Karpas-422 (cell line): ENCODE data around the gene ZFP28. TPM values are rescaled to one million over a fixed set of nuclear protein-coding genes. Genes with fewer than 3 reads are reported as not detected.

Experiments used
- DNase-seq: peaks from one replicate; pipeline ENCODE4 v3.0.0-alpha.2; 2015
- H2AFZ ChIP-seq: fragments of 200-600 bp; sonication (generic); 2 replicates; pipeline ENCODE4 v1.6.1; 2014; ENCODE audit warnings: antibody characterized with exemption, low read length, mixed read lengths
- H3K27ac ChIP-seq: fragments of 200-600 bp; sonication (generic); 2 replicates; pipeline ENCODE4 v1.5.1; 2014; ENCODE audit warnings: mild to moderate bottlenecking, low read length, moderate library complexity
- H3K27me3 ChIP-seq: fragments of 200-600 bp; sonication (generic); 2 replicates; pipeline ENCODE4 v1.6.1; 2014; ENCODE audit warnings: low read length, mixed read lengths
- H3K36me3 ChIP-seq: fragments of 200-600 bp; sonication (generic); 2 replicates; pipeline ENCODE4 v1.6.1; 2014; ENCODE audit warnings: low read length, mixed read lengths; ENCODE audit not compliant: insufficient read depth
- H3K4me1 ChIP-seq: fragments of 200-600 bp; sonication (generic); 2 replicates; pipeline ENCODE4 v1.6.1; 2014; ENCODE audit warnings: mild to moderate bottlenecking, low read length, mixed read lengths
- H3K4me2 ChIP-seq: fragments of 200-600 bp; sonication (generic); 2 replicates; pipeline ENCODE4 v1.6.1; 2014; ENCODE audit warnings: low read length, low read depth, mild to moderate bottlenecking; ENCODE audit not compliant: poor library complexity, severe bottlenecking
- H3K4me3 ChIP-seq: fragments of 200-600 bp; sonication (generic); 2 replicates; pipeline ENCODE4 v1.5.1; 2014; ENCODE audit warnings: mild to moderate bottlenecking, antibody characterized with exemption, low read length, mixed read lengths
- H3K79me2 ChIP-seq: fragments of 200-600 bp; sonication (generic); 2 replicates; pipeline ENCODE4 v1.6.1; 2014; ENCODE audit warnings: mild to moderate bottlenecking, low read length, mixed read lengths
- H3K9ac ChIP-seq: fragments of 200-600 bp; sonication (generic); 2 replicates; pipeline ENCODE4 v1.6.0; 2014; ENCODE audit warnings: low read length
- H3K9me2 ChIP-seq: fragments of 200-600 bp; sonication (generic), shearing (Covaris generic); replicated peaks from 2 replicates; pipeline ENCODE4 v1.6.0; 2014; ENCODE audit warnings: mild to moderate bottlenecking, low read length, moderate library complexity; ENCODE audit not compliant: insufficient read depth
- H3K9me3 ChIP-seq: fragments of 300-700, 200-600 bp; sonication (generic); 2 replicates; pipeline ENCODE4 v1.6.1; 2014; ENCODE audit warnings: low read length, mixed read lengths
- H4K20me1 ChIP-seq: fragments of 200-600 bp; sonication (generic); 2 replicates; pipeline ENCODE4 v1.6.1; 2014; ENCODE audit warnings: mild to moderate bottlenecking, antibody characterized with exemption, low read length, low read depth; ENCODE audit not compliant: insufficient read depth
- total RNA-seq: library from RNA; depleted of rRNA; stranded (reverse); fragments of >200 nt; shearing (Covaris generic); gene quantifications from 2 replicates; pipeline ENCODE4 v1.2.3, GENCODE V29; 2014; ENCODE audit warnings: low replicate concordance

Gene ZFP28
- total RNA-seq, 1 experiment from 2014 or later: not detected

GRCh38 chr19:56543776-56544175 is 5.0 kb downstream of the ZFP28 start:
- H3K9me3 ChIP-seq: peaks cover 43% of the 10 kb centered on the region
- H3K36me3 ChIP-seq: no peaks in the 10 kb centered on the region
- H3K4me2 ChIP-seq: no peak overlapping the region
- H3K79me2 ChIP-seq: no peaks in the 10 kb centered on the region
- no peak for DNase-seq
- no peak overlapping the region for H2AFZ ChIP-seq
- no peaks in the 10 kb centered on the region for H3K27me3 ChIP-seq
- no peaks in the 10 kb centered on the region for H3K4me1 ChIP-seq
- H3K9ac ChIP-seq: no peak overlapping the region
- no peak overlapping the region for H3K27ac ChIP-seq
- no peak overlapping the region for H3K4me3 ChIP-seq
- H3K9me2 ChIP-seq: no peaks in the 10 kb centered on the region
- no peaks in the 10 kb centered on the region for H4K20me1 ChIP-seq

- no peak overlapping the region for H3K27ac ChIP-seq
- peak; percentile 48 for DNase-seq
- no peak overlapping the region for H3K4me3 ChIP-seq
- no peak overlapping the region for H3K4me2 ChIP-seq
- H3K4me1 ChIP-seq: no peaks in the 10 kb centered on the region
- H4K20me1 ChIP-seq: no peaks in the 10 kb centered on the region
- H3K79me2 ChIP-seq: no peaks in the 10 kb centered on the region
- no peaks in the 10 kb centered on the region for H3K27me3 ChIP-seq
- peaks cover 35% of the 10 kb centered on the region for H3K9me3 ChIP-seq
- H2AFZ ChIP-seq: no peak overlapping the region
- H3K9me2 ChIP-seq: no peaks in the 10 kb centered on the region
- no peak overlapping the region for H3K9ac ChIP-seq
- H3K36me3 ChIP-seq: no peaks in the 10 kb centered on the region
Measured at GRCh38 chr19:56547535-56547934, 8.8 kb downstream of the ZFP28 start.

GRCh38 chr19:56554272-56554869 is 15.6 kb downstream of the ZFP28 start:
- Histone ChIP-seq H3K9me2 (no peaks in the 10 kb centered on the region), H3K27me3 (no peaks in the 10 kb centered on the region), H3K27ac (no peak overlapping the region), H3K9me3 (peaks cover 39% of the 10 kb centered on the region), H3K4me1 (no peaks in the 10 kb centered on the region), H3K9ac (no peak overlapping the region), H3K4me2 (no peak overlapping the region), H3K4me3 (no peak overlapping the region), H4K20me1 (no peaks in the 10 kb centered on the region), H3K36me3 (no peaks in the 10 kb centered on the region), H3K79me2 (no peaks in the 10 kb centered on the region), H2AFZ (no peak overlapping the region)
- no peak for DNase-seq

- Histone ChIP-seq H3K4me1 (no peaks in the 10 kb centered on the region), H3K4me3 (no peak overlapping the region), H4K20me1 (no peaks in the 10 kb centered on the region), H3K27me3 (no peaks in the 10 kb centered on the region), H3K9me3 (peaks cover 51% of the 10 kb centered on the region), H3K36me3 (no peaks in the 10 kb centered on the region), H3K9ac (no peak overlapping the region), H3K9me2 (no peaks in the 10 kb centered on the region), H3K79me2 (no peaks in the 10 kb centered on the region), H2AFZ (no peak overlapping the region), H3K27ac (no peak overlapping the region), H3K4me2 (no peak overlapping the region)
- no peak for DNase-seq
Measured at GRCh38 chr19:56562766-56563165, 24.0 kb downstream of the ZFP28 start.

GRCh38 chr19:56566904-56567273 is 28.1 kb downstream of the ZFP28 start:
- Histone ChIP-seq H3K4me3 (no peak overlapping the region), H3K36me3 (no peaks in the 10 kb centered on the region), H3K9ac (no peak overlapping the region), H3K9me3 (peaks cover 78% of the 10 kb centered on the region), H4K20me1 (no peaks in the 10 kb centered on the region), H2AFZ (no peak overlapping the region), H3K27me3 (no peaks in the 10 kb centered on the region), H3K79me2 (no peaks in the 10 kb centered on the region), H3K27ac (no peak overlapping the region), H3K9me2 (no peaks in the 10 kb centered on the region), H3K4me2 (no peak overlapping the region), H3K4me1 (no peaks in the 10 kb centered on the region)
- DNase-seq: no peak

GRCh38 chr19:56567274-56568120 is 28.7 kb downstream of the ZFP28 start, which contains the start of gene ZNF470:
TSS of gene ZNF470 (plus strand) at chr19:56567468. CDS start at chr19:56570312, 2,844 bp downstream.
- Histone ChIP-seq H3K27me3 (no peaks in the 10 kb centered on the region), H3K4me3 (no peak within 1 kb of the TSS), H3K9ac (no peak within 1 kb of the TSS)

GRCh38 chr19:56572589-56572988 is 33.8 kb downstream of the ZFP28 start:
- Histone ChIP-seq H3K79me2 (no peaks in the 10 kb centered on the region), H3K4me3 (no peak overlapping the region)

More at GRCh38 chr19:56567274-56568120, 28.7 kb downstream of the ZFP28 start, which contains the start of gene ZNF470:
- H3K9me2 ChIP-seq: no peaks in the 10 kb centered on the region
- no peaks in the 10 kb centered on the region for H3K36me3 ChIP-seq
- no peak within 1 kb of the TSS for H3K27ac ChIP-seq
- no peaks in the 10 kb centered on the region for H4K20me1 ChIP-seq
- no peak within 1 kb of the TSS for H2AFZ ChIP-seq
- H3K79me2 ChIP-seq: no peaks in the 10 kb centered on the region
- no peaks in the 10 kb centered on the region for H3K4me1 ChIP-seq
- no peak within 1 kb of the TSS for H3K4me2 ChIP-seq
- peaks cover 72% of the 10 kb centered on the region for H3K9me3 ChIP-seq
- no peak for DNase-seq

GRCh38 chr19:56573914-56574313 is 35.2 kb downstream of the ZFP28 start:
- H3K9ac ChIP-seq: no peak overlapping the region
- H3K9me2 ChIP-seq: no peaks in the 10 kb centered on the region
- peaks cover 71% of the 10 kb centered on the region for H3K9me3 ChIP-seq
- 0 out of 2 replicates have a peak, but pooled peaks cover 4% of the 10 kb centered on the region for H3K36me3 ChIP-seq
- H3K79me2 ChIP-seq: no peaks in the 10 kb centered on the region
- DNase-seq: no peak
- no peak overlapping the region for H3K4me3 ChIP-seq
- no peaks in the 10 kb centered on the region for H3K27me3 ChIP-seq
- no peak overlapping the region for H2AFZ ChIP-seq
- no peak overlapping the region for H3K4me2 ChIP-seq
- H3K4me1 ChIP-seq: no peaks in the 10 kb centered on the region
- no peaks in the 10 kb centered on the region for H4K20me1 ChIP-seq
- no peak overlapping the region for H3K27ac ChIP-seq

More at GRCh38 chr19:56572589-56572988, 33.8 kb downstream of the ZFP28 start:
- Histone ChIP-seq H3K9me2 (no peaks in the 10 kb centered on the region), H2AFZ (no peak overlapping the region), H4K20me1 (no peaks in the 10 kb centered on the region), H3K4me2 (no peak overlapping the region), H3K27ac (no peak overlapping the region), H3K4me1 (no peaks in the 10 kb centered on the region), H3K36me3 (0 out of 2 replicates have a peak, but pooled peaks cover 4% of the 10 kb centered on the region), H3K27me3 (no peaks in the 10 kb centered on the region), H3K9ac (no peak overlapping the region), H3K9me3 (peaks cover 68% of the 10 kb centered on the region)
- no peak for DNase-seq
